IPS-20b (cell line): ENCODE results near the gene TRAM2.

ENCODE experiments used
- H3K27ac ChIP-seq: one replicate; pipeline ENCODE4 v1.5.1; 2013; ENCODE audit warnings: low read length
- H3K27me3 ChIP-seq: 2 replicates; pipeline ENCODE4 v1.6.1; 2013; ENCODE audit warnings: mild to moderate bottlenecking, low read length, inconsistent platforms; ENCODE audit not compliant: insufficient read depth
- H3K36me3 ChIP-seq: 2 replicates; pipeline ENCODE4 v1.6.1; 2013; ENCODE audit warnings: low read depth, mild to moderate bottlenecking, inconsistent platforms, low read length, moderate library complexity; ENCODE audit not compliant: insufficient read depth
- H3K4me1 ChIP-seq: 2 replicates; pipeline ENCODE4 v1.6.1; 2013; ENCODE audit warnings: mild to moderate bottlenecking, control low read depth, inconsistent platforms, low read length, moderate library complexity; ENCODE audit not compliant: insufficient read depth
- H3K4me3 ChIP-seq: 2 replicates; pipeline ENCODE4 v1.5.1; 2013; ENCODE audit warnings: mild to moderate bottlenecking, low read length, inconsistent platforms
- H3K9ac ChIP-seq: 2 replicates; pipeline ENCODE4 v1.6.1; 2013; ENCODE audit warnings: low read depth, mild to moderate bottlenecking, inconsistent platforms, low read length, moderate library complexity
- H3K9me3 ChIP-seq: 2 replicates; pipeline ENCODE4 v1.6.1; 2013; ENCODE audit warnings: mild to moderate bottlenecking, low read depth, low read length, inconsistent platforms; ENCODE audit not compliant: insufficient read depth

TRAM2 gene

GRCh38 chr6:52518279-52518945, 58.4 kb downstream of the TRAM2 start:
- Histone ChIP-seq H3K27me3 (no peaks in the 10 kb centered on the region), H3K9me3 (no peaks in the 10 kb centered on the region), H3K27ac (peak overlapping the region; percentile 88), H3K4me3 (no peak overlapping the region), H3K36me3 (peaks cover 16% of the 10 kb centered on the region), H3K4me1 (peaks cover 25% of the 10 kb centered on the region), H3K9ac (peak overlapping the region; percentile 40; the same call in 1 of the 2 replicates)

- no peaks in the 10 kb centered on the region for H3K27me3 ChIP-seq
- H3K9ac ChIP-seq = peak overlapping the region; percentile 40; the same call in 1 of the 2 replicates
- H3K4me1 ChIP-seq = peaks cover 25% of the 10 kb centered on the region
- H3K27ac ChIP-seq = peak overlapping the region; percentile 88
- no peaks in the 10 kb centered on the region for H3K9me3 ChIP-seq
- peak overlapping the region; percentile 11; the same call in 1 of the 2 replicates for H3K4me3 ChIP-seq
- H3K36me3 ChIP-seq = peaks cover 16% of the 10 kb centered on the region
These were observed 59.2 kb downstream of the TRAM2 start for GRCh38 chr6:52517502-52518278.

DNA sequence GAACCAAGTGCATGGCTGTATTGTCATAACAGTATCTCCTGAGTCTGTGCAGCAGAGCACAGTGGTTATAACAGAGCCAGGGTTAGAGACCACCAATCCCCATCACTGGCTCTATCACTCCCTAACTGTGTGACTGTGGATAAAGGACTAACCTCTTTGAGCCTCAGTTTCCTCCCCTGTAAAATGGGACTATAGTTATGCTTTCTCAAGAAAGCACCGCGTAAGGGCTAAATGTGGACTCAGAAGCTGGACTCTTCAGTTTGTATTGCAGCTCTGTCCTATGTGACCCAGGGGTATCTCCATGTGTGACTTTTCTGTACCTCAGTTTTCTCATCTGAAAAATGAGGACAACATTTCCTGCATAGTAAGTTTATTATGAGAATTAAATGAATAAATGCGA, 59.9 kb downstream of the TRAM2 start:
- peaks cover 16% of the 10 kb centered on the region for H3K36me3 ChIP-seq
- no peak overlapping the region for H3K4me3 ChIP-seq
- H3K27ac ChIP-seq = no peak overlapping the region
- H3K9me3 ChIP-seq = no peaks in the 10 kb centered on the region
- no peak overlapping the region for H3K9ac ChIP-seq
- peaks cover 26% of the 10 kb centered on the region for H3K4me1 ChIP-seq
- H3K27me3 ChIP-seq = no peaks in the 10 kb centered on the region

DNA sequence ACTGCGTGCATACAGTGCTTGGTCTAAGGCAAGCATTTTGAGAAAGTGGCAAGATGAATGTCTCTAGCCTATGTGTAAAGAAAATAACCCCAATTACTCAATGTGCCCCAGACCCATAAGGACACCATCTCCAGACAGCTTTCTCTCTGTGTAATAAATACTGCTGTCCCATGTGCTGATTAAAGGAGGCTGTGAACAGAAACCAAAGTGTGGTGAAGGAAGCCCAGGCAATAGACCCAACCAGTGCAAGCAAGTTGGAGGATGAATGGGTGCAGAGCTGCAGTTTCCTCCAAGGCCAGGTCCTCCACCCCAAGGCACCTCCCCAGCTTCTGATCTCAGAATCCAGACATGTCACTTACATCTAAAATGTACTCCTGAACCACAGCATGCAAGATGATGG, 60.6 kb downstream of the TRAM2 start:
- no peaks in the 10 kb centered on the region for H3K27me3 ChIP-seq
- H3K4me3 ChIP-seq = no peak overlapping the region
- H3K27ac ChIP-seq = no peak overlapping the region
- peaks cover 18% of the 10 kb centered on the region for H3K36me3 ChIP-seq
- no peak overlapping the region for H3K9ac ChIP-seq
- no peaks in the 10 kb centered on the region for H3K9me3 ChIP-seq
- peaks cover 26% of the 10 kb centered on the region for H3K4me1 ChIP-seq

DNA sequence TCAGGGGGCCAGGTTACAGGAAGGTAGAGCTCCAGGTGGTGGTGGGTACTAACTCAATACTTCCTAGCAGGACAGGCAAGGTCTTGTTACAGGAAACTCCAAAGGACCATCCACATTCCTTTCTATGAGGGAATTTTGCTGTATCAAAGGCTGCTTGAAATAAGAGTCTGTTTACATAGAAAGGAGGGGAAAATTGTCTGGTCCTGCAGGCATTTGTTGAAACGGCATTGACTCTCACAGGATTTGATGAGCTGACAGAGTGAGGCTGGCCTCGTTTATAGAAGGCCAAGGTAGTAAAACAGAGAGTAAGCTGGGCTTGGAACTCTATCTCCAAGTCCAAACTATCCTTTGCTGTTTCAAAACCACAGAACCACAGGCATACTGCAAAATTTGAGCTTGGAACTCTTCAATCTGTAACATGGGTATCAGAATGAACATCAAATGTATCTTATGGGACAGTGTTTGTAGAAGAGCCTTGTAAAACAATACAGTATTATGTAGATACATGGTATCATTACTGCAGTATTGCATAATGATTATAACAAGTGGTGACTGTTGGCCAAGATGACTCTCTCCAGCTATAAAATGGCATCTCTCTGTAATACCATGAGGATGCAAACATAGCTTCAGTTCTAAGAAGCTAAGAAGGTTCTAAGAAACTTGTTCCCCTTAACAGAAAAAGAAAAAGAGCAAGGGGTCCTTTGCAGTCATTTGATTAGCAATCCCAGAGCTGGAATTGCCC, 61.5 kb downstream of the TRAM2 start:
- no peaks in the 10 kb centered on the region for H3K9me3 ChIP-seq
- no peaks in the 10 kb centered on the region for H3K27me3 ChIP-seq
- H3K4me3 ChIP-seq = no peak overlapping the region
- H3K9ac ChIP-seq = no peak overlapping the region
- peaks cover 20% of the 10 kb centered on the region for H3K36me3 ChIP-seq
- peaks cover 29% of the 10 kb centered on the region for H3K4me1 ChIP-seq
- no peak overlapping the region for H3K27ac ChIP-seq

DNA sequence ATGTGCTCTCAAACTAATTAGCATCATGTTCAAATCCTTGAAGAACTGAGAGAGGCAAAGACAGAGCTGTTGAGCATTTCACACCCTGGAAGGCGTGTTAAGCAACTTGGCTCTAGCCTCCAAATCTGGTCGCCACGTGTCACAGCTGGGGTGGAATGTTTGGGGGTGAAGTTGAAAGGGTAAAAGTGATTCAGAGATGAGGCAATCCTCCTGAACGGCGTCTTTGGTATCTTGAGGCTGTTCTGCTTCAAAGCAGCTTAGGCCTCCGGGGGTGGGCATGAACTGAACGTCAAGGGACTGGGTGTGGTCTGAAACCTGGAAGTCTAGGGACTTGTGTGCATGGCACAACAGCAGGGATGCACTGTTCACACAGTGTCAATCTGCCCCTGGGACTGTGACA, 62.3 kb downstream of the TRAM2 start:
- no peak overlapping the region for H3K4me3 ChIP-seq
- H3K27me3 ChIP-seq = no peaks in the 10 kb centered on the region
- no peak overlapping the region for H3K9ac ChIP-seq
- no peak overlapping the region for H3K27ac ChIP-seq
- peaks cover 38% of the 10 kb centered on the region for H3K4me1 ChIP-seq
- no peaks in the 10 kb centered on the region for H3K9me3 ChIP-seq
- H3K36me3 ChIP-seq = peaks cover 23% of the 10 kb centered on the region

- H3K4me1 ChIP-seq = peaks cover 38% of the 10 kb centered on the region
- H3K27me3 ChIP-seq = no peaks in the 10 kb centered on the region
- H3K9me3 ChIP-seq = no peaks in the 10 kb centered on the region
- peaks cover 29% of the 10 kb centered on the region for H3K36me3 ChIP-seq
- no peak overlapping the region for H3K9ac ChIP-seq
- H3K27ac ChIP-seq = no peak overlapping the region
- H3K4me3 ChIP-seq = no peak overlapping the region
These were observed 63.0 kb downstream of the TRAM2 start for GRCh38 chr6:52513896-52514295.

GRCh38 chr6:52513464-52513863, 63.4 kb downstream of the TRAM2 start:
- peaks cover 30% of the 10 kb centered on the region for H3K36me3 ChIP-seq
- no peak overlapping the region for H3K27ac ChIP-seq
- H3K27me3 ChIP-seq = no peaks in the 10 kb centered on the region
- H3K4me1 ChIP-seq = peaks cover 35% of the 10 kb centered on the region
- H3K4me3 ChIP-seq = no peak overlapping the region
- no peaks in the 10 kb centered on the region for H3K9me3 ChIP-seq
- H3K9ac ChIP-seq = no peak overlapping the region

GRCh38 chr6:52512199-52512598, 64.7 kb downstream of the TRAM2 start:
- Histone ChIP-seq H3K9ac (no peak overlapping the region), H3K36me3 (peaks cover 42% of the 10 kb centered on the region), H3K27ac (no peak overlapping the region)

DNA sequence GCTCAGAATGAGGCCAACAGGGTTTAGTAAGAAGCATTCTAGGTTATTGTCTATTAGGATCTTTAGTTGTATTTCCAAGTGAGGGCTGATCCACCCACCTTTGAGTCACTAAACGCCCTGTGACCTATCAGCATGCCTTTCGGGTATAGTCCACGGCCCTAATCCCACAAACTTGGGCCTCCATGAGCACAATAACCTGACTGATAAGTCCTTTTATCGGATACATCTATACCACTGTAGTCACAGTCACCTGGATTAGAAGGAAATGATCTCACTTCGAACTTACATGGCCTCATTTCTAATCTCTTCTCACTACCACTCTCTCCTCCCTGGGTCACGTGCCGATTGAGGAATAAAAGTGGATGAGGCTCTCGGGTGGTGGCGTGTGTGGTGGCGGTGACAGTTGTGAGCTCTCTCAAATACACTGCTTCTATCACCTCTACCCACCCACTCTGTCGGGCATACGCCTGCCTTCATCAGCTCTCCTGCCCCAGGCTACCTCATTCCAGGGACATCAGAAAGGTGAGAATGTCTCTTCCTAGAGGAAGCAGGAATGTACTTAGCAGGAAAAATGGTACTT, 65.2 kb downstream of the TRAM2 start:
- peaks cover 46% of the 10 kb centered on the region for H3K36me3 ChIP-seq
- H3K27ac ChIP-seq = no peak overlapping the region
- H3K27me3 ChIP-seq = no peaks in the 10 kb centered on the region
- peaks cover 19% of the 10 kb centered on the region for H3K4me1 ChIP-seq
- no peak overlapping the region for H3K9ac ChIP-seq
- H3K9me3 ChIP-seq = no peaks in the 10 kb centered on the region
- H3K4me3 ChIP-seq = no peak overlapping the region

More at GRCh38 chr6:52512199-52512598, 64.7 kb downstream of the TRAM2 start:
- Histone ChIP-seq H3K4me3 (no peak overlapping the region), H3K4me1 (peaks cover 23% of the 10 kb centered on the region), H3K27me3 (no peaks in the 10 kb centered on the region), H3K9me3 (no peaks in the 10 kb centered on the region)

DNA sequence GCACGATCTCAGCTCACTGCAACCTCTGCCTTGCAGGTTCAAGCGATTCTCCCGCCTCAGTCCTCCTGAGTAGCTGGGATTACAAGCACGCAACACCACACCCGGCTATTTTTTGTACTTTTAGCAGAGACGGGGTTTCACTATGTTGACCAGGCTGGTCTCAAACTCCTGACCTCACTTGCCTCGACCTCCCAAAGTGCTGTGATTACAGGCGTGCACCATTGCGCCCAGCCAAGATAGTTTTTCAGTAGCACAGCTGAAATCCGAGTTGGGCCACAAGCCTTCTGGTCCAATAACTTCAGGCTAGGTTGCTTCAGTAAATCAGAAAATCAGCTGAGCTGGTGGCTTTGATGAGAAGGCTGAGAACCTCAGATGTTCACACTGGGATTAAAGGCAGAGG, 65.7 kb downstream of the TRAM2 start:
- H3K27me3 ChIP-seq = no peaks in the 10 kb centered on the region
- peaks cover 19% of the 10 kb centered on the region for H3K4me1 ChIP-seq
- H3K36me3 ChIP-seq = peaks cover 48% of the 10 kb centered on the region
- H3K4me3 ChIP-seq = no peak overlapping the region
- H3K27ac ChIP-seq = no peak overlapping the region
- no peaks in the 10 kb centered on the region for H3K9me3 ChIP-seq
- H3K9ac ChIP-seq = no peak overlapping the region
